GM12865 (cell line): Measurements from ENCODE around the gene ANGPTL2.

Experiments used
- DNase-seq: peaks from one replicate; pipeline ENCODE4 v3.0.0; 2010; ENCODE audit warnings: low read depth
- H3K4me3 ChIP-seq: 2 replicates; pipeline ENCODE4 v1.5.1; 2011; ENCODE audit warnings: mild to moderate bottlenecking, low read depth, low read length, control low read depth
- TF ChIP-seq, protein P1 (sequence below): IDR thresholded peaks from 2 replicates; pipeline ENCODE4 v1.5.1; 2011; ENCODE audit warnings: low read length, control low read depth, low read depth, inconsistent platforms; ENCODE audit not compliant: insufficient read depth; ENCODE audit errors: missing control alignments

ANGPTL2 gene

DNA sequence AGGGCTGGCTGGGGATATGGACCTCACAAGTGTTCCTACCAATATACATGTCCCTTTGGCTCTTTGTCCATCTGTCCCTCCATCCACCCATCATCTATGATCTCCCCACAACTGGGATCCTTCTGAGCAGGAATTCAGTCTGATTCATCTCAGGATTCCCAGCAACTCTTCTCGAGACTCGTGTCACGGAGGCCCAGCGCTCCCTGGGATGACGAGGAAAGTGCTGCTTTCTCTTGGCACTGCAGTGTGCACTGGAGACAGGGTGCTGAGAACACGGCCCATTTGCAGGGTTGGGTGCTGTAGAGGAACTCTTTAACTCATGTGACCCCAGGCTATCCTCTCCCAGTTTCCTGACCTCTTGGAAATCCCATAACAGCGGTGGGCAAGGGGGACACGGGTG lies 72.9 kb downstream of the ANGPTL2 start:
- DNase-seq, result no peak
- TF ChIP-seq, protein P1, sequence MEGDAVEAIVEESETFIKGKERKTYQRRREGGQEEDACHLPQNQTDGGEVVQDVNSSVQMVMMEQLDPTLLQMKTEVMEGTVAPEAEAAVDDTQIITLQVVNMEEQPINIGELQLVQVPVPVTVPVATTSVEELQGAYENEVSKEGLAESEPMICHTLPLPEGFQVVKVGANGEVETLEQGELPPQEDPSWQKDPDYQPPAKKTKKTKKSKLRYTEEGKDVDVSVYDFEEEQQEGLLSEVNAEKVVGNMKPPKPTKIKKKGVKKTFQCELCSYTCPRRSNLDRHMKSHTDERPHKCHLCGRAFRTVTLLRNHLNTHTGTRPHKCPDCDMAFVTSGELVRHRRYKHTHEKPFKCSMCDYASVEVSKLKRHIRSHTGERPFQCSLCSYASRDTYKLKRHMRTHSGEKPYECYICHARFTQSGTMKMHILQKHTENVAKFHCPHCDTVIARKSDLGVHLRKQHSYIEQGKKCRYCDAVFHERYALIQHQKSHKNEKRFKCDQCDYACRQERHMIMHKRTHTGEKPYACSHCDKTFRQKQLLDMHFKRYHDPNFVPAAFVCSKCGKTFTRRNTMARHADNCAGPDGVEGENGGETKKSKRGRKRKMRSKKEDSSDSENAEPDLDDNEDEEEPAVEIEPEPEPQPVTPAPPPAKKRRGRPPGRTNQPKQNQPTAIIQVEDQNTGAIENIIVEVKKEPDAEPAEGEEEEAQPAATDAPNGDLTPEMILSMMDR, result no peak
- no peak overlapping the region for H3K4me3 ChIP-seq

DNA sequence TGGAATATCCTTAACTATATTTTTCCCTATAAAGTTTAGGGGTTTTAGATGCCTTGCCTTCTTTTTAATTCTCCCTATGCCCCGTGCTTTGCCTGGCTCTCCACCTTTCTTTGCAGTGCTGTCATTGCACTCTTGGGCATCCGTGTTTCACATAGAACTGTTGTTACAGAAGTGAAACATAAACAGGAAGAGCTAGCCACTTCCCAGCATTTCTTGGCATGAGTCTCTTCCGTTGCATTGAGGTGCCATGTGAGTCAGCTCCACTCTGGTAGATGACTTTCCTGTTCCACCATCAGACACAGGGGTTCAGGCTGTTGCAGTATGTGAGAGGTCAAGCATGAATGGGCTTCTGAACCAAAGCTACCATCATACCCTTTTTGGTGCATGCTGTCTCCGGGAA lies 73.4 kb downstream of the ANGPTL2 start:
- TF ChIP-seq, protein P1, result no peak
- H3K4me3 ChIP-seq, result no peak overlapping the region
- DNase-seq, result peak; percentile 78

DNA sequence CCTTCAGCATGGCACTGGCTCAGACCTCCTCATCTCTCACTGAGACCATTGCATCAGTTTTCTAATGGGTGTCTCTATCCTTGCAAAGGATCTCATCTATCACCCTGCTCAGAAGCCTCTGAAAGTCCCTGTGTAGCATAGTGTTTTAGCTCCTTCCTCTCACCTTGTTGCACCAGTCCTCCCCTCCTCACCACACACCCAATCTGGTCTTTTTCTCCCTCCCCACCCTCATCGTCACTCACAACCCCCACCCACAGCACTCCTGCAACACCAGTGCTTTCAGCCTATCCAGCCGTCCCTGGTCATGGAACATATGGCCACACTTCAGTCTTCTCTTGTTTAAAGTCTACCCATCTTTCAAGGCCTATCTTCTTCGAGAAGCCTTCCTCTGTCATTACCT lies 74.5 kb downstream of the ANGPTL2 start:
- no peak for DNase-seq
- H3K4me3 ChIP-seq, result no peak overlapping the region
- TF ChIP-seq, protein P1, result no peak

DNA sequence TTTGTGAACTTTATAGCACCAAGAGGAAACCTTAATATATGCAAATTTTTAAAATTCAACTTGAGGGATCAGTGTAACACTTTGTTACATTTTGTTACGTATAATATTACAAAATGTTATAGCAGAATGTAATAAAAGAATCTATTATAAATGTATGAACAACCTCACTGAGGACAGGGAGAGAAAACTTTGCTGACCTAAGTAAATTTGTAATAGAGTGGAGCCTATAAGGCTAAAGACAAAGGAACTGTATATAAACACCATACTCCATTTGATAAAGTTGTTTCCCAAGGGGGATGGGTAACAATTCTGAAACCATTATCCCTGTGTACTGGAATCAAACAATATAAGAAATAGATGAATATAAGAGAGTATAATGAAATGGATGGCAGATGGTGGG lies 77.3 kb downstream of the ANGPTL2 start:
- no peak overlapping the region for H3K4me3 ChIP-seq
- DNase-seq, result no peak
- TF ChIP-seq, protein P1, result no peak

DNA sequence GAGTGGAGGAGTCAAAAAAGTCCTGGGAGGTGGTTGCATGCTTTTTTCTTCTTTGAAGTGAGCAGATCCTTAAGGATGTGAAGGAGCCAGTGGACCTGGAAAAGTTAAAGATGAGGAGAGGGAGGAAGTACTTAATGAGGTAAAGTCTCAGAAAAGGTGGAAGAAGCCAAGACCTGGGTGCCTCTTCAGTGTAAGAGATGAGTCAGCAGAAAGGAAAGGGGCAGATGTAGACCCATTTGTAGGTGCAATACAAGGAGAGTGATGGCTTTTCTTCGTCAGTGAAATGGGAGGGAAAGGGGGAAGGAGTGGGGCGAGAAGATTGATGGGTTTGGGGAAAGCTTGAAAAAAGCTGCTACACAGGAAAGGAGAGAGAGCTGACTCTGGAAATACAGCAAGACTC lies 82.9 kb downstream of the ANGPTL2 start:
- DNase-seq, result no peak
- no peak overlapping the region for H3K4me3 ChIP-seq
- TF ChIP-seq, protein P1, result no peak

DNA sequence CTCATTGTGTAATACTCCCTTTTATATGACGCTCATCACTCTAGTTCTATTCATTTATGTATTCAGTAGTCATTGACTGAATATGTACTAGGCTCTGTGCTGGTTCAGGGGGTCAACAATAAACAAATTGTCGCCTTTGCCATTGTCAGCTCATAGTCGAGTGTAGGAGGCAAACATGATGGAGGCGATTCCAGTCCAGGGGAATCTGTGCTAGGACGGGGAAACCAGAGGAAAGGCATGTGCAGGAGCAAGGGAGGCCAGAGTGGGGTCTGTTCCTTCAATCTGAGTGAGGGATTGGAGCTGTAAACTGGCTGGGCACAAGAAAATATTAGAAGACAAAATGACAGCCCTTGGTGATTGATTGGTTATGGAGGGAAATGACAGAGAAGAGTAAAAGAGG lies 83.9 kb downstream of the ANGPTL2 start:
- DNase-seq, result no peak
- H3K4me3 ChIP-seq, result no peak overlapping the region
- TF ChIP-seq, protein P1, result no peak
